HG02852 (cell line): Measurements from ENCODE around the gene AMPH.
"Not testable (repeated sequence)": the region's sequence is repeated elsewhere in the genome, so short reads cannot be mapped to it uniquely, and the experiment has no call there.

Source experiments
- ATAC-seq: cut with Tn5 transposase; IDR thresholded peaks from one replicate; pipeline ENCODE4 v1.9.1; 2021; ENCODE audit warnings: mild to moderate bottlenecking, moderate library complexity; ENCODE audit not compliant: unreplicated experiment

The AMPH gene

GRCh38 chr7:38358273-38358831, 272.8 kb downstream of the AMPH start:
- not testable (repeated sequence) for ATAC-seq

GRCh38 chr7:38354271-38354851, 276.8 kb downstream of the AMPH start:
- ATAC-seq: not testable (repeated sequence)

DNA sequence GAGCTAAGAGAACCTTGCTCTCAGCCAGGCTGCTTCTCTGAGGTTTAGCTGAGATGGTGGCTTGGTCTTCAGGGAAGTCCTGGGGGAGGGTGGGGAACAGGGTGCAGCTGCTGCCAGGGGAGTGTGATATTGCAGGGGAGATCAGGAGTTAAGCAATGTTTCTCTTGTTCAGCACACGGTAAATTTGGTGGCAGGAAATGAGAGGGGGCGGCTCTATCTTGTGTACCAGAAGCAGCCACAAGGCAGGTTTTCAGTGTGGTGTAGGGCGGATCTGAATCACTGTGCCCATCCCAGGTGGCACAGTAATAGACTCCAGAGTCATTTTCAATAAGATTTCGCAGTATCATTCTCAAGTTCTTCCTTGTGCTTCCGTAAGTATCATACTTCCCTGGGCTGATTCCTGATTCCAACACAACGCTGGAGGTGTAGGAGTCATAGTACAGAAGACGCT, 277.7 kb downstream of the AMPH start:
- peak; percentile 40 for ATAC-seq

DNA sequence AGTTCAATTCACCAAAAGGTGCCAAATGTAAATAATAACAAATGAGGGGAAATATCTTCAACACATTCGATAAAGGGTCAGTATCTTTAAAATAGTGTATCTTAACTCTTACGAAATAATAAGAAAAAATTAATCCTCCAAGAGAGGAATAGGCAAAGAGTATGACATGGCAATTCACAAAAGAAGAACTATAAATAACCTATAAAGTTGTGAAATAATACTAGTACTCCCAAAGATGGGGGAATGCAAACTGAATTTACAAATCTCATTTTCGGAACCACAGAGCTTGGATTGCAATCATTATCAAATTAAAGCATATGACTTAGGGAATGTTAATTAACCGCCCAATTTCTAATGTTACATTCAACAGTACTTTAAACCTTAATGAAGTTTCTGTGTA, 279.6 kb downstream of the AMPH start:
- no peak for ATAC-seq

DNA sequence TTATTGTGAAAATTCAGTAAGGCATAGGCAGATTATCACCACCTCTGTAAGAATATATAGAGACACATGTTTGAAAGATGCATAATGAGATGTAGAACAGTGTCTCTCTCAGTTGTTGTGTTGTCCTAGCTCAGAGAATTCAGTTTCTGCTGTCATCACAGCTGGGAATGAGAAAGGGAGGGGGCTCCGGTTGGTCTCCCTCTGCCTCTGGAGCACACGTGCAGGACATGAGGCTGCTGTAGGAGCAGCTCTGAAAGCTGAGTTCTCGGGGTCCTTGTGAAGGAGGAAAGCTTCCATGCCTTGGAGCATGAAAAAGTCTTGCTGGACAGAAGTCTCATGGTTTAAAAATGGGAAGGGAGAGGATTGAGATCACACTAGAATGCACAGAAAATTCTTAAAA, 280.4 kb downstream of the AMPH start:
- not testable (repeated sequence) for ATAC-seq

DNA sequence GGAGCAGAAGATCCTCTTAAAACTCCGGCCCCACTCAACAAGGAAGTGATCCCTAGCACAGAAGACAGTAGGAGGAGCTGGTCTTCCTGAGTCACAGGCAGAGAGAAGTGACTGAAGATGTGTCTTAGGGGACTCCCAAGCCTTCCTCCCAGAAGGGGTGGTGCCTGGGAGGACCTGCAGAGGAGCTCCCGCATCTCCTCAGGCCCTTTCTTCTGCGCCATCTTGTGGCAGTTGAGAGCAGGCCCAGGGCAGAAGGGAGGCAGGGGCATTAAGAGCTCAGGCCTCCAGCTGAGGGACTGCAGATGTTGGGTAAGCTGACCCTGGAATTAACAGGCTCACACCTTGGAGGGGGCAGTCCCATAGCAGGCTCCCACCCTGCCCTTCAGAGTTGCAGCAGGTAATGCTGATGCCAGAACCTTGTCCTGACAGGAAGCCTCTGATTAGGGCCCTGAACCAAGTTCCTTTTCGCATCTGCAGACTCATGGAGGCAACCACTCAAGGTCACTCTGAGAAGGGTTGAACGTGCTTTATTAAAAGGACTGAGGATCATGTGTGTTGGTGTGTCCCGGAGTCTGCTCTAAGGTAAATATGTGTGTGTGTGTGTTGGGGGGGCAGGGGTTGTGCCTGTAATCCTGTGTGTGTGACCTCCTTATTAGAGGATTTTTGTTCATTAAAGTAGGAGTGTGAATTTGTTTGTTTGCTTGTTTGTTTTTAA, 281.1 kb downstream of the AMPH start:
- peak; percentile 53 for ATAC-seq

- ATAC-seq: not testable (repeated sequence)
Measured at GRCh38 chr7:38349126-38349795, 281.9 kb downstream of the AMPH start.

DNA sequence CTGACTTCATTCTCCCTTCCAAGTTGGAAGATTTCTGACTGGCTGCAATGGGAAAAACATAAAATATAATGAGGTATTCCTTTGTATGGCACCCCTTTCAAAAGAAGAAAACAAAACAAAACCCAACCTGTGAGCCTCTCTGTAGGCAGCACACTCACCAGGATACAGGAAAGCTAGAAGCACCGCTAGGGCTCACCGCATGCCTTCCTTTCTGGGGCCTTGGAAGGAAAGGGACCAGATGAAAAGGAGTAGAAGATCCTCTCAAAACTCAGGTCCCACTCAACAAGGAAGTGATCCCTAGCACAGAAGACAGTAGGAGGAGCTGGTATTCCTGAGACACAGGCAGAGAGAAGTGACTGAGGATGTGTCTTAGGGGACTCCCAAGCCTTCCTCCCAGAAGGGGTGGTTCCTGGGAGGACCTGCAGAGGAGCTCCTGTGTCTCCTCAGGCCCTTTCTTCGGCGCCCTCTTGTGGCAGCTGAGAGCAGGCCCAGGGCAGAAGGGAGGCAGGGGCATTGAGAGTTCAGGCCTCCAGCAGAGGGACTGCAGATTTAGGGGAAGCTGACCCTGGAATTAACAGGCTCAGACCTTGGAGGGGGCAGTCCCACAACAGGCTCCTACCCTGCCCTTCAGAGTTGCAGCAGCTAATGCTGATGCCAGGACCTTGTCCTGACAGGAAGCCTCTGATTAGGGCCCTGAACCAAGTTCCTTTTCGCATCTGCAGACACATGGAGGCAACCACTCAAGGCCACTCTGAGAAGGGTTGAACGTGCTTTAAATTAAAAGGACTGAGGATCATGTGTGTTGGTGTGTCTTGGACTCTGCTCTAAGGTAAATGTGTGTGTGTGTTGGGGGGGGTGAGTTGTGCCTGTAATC, 285.6 kb downstream of the AMPH start:
- ATAC-seq: peak; percentile 77

DNA sequence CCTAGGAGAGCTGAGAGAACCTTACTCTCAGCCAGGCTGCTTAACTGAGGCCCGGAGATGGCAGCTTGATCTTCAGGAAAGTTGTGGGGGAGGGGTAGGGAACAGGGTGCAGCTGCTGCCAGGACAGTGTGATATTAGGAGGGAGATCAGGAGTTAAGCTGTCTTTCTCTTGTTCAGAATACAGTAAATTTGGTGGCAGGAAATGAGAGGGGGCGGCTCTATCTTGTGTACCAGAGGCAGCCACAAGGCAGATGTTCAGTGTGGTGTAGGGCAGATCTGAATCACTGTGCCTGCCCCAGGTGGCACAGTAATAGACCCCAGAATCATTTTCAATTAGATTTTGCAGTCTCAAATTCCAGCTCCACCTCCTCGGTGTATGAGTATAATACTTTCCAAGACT, 286.4 kb downstream of the AMPH start:
- ATAC-seq: peak; percentile 43

DNA sequence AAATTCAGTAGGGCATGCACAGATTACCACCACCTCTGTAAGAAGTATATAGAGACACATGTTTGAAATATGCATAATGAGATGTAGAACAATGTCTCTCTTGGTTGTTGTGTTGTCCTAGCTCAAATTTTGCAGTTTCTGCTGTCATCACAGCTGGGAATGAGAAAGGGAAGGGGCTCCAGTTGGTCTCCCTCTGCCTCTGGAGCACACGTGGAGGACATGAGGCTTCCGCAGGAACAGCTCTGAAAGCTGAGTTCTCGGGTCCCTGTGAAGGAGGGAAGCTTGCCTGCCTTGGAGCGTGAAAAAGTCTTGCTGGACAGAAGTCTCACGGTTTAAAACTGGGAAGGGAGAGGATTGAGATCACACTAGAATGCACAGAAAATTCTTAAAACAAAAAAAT, 289.0 kb downstream of the AMPH start:
- ATAC-seq: not testable (repeated sequence)

- ATAC-seq: peak; percentile 22
Measured at GRCh38 chr7:38341172-38341705, 289.9 kb downstream of the AMPH start.

GRCh38 chr7:38339953-38340819, 291.0 kb downstream of the AMPH start:
- no peak for ATAC-seq

GRCh38 chr7:38336148-38336515, 295.0 kb downstream of the AMPH start:
- not testable (repeated sequence) for ATAC-seq

GRCh38 chr7:38335492-38336147, 295.6 kb downstream of the AMPH start:
- peak; percentile 99 for ATAC-seq

DNA sequence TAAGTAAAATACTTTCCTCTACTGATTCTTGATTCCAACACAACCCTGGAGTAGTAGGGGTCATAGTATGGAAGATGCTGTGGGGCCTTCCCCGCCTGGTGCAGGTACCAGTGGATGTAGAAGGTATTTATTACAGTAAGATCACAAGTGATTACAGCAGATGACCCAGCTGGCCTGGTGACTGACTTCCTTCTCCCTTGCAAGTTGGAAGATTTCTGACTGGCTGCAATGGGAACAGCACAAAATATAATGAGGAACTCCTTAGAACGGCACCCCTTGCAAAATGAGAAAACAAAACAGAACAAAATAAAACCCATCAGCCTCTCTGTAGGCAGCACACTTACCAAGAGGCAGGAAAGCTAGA, 296.1 kb downstream of the AMPH start:
- ATAC-seq: peak; percentile 8

- ATAC-seq: no peak
Measured at GRCh38 chr7:38334163-38334562, 297.0 kb downstream of the AMPH start.
